Measurements from ENCODE around the gene PRM1. TPM values are rescaled to one million over a fixed set of nuclear protein-coding genes. Genes with fewer than 3 reads are reported as not detected.

PRM1 gene
- total and polyA plus RNA-seq, 4 donors: not detected

DNA sequence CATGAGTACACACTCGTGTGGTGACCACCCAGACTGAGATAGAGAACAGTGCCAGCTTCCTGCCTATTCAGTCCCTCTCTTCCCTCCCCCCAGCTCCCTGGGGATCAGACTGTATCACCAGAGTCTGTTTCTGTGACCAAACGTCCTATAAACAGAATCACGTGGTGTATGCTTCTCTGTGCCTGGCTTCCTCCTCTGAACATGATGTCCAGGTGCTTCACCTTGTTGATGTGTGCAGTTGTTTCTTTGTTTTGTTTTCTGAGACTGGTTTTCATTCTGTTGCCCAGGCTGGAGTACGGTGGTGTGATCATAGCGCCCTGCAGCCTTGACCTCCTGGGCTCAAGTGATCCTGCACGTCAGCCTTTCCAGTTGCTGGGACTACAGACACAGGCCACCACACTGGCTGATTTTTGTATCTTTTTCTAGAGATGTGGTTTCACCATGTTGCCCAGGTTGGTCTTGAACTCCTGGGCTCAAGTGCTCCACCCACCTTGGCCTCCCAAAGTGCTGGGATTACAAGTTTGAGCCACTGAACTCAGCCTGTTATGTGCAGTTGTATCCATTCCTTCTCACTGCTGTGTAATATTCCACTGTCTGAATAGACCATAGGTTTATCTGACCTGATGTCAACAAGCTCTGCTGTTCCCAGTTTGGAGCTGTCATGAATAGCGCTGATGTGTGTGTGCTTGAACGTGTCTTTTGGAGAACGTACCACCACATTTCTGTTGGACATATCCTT is 28.9 kb upstream of the PRM1 start:
- no peak overlapping the region for H3K9ac ChIP-seq (ENCODE audit: low read depth in 1 of 2, low read length in 2 of 2)
- TF ChIP-seq, protein P1, sequence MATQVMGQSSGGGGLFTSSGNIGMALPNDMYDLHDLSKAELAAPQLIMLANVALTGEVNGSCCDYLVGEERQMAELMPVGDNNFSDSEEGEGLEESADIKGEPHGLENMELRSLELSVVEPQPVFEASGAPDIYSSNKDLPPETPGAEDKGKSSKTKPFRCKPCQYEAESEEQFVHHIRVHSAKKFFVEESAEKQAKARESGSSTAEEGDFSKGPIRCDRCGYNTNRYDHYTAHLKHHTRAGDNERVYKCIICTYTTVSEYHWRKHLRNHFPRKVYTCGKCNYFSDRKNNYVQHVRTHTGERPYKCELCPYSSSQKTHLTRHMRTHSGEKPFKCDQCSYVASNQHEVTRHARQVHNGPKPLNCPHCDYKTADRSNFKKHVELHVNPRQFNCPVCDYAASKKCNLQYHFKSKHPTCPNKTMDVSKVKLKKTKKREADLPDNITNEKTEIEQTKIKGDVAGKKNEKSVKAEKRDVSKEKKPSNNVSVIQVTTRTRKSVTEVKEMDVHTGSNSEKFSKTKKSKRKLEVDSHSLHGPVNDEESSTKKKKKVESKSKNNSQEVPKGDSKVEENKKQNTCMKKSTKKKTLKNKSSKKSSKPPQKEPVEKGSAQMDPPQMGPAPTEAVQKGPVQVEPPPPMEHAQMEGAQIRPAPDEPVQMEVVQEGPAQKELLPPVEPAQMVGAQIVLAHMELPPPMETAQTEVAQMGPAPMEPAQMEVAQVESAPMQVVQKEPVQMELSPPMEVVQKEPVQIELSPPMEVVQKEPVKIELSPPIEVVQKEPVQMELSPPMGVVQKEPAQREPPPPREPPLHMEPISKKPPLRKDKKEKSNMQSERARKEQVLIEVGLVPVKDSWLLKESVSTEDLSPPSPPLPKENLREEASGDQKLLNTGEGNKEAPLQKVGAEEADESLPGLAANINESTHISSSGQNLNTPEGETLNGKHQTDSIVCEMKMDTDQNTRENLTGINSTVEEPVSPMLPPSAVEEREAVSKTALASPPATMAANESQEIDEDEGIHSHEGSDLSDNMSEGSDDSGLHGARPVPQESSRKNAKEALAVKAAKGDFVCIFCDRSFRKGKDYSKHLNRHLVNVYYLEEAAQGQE (IDR thresholded peaks at IDR 0.05): no peak
- peak in 1 of 2 donors; percentile 50 for TF ChIP-seq HNF4A (conservative IDR thresholded peaks at IDR 0.05)
- no peak for TF ChIP-seq JUND (IDR thresholded peaks at IDR 0.05)
- TF ChIP-seq, protein P2, sequence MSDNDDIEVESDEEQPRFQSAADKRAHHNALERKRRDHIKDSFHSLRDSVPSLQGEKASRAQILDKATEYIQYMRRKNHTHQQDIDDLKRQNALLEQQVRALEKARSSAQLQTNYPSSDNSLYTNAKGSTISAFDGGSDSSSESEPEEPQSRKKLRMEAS (IDR thresholded peaks at IDR 0.05): no peak
- no peak for TF ChIP-seq FOXA2 (IDR thresholded peaks at IDR 0.05)
- TF ChIP-seq, protein P3, sequence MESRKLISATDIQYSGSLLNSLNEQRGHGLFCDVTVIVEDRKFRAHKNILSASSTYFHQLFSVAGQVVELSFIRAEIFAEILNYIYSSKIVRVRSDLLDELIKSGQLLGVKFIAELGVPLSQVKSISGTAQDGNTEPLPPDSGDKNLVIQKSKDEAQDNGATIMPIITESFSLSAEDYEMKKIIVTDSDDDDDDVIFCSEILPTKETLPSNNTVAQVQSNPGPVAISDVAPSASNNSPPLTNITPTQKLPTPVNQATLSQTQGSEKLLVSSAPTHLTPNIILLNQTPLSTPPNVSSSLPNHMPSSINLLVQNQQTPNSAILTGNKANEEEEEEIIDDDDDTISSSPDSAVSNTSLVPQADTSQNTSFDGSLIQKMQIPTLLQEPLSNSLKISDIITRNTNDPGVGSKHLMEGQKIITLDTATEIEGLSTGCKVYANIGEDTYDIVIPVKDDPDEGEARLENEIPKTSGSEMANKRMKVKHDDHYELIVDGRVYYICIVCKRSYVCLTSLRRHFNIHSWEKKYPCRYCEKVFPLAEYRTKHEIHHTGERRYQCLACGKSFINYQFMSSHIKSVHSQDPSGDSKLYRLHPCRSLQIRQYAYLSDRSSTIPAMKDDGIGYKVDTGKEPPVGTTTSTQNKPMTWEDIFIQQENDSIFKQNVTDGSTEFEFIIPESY (IDR thresholded peaks at IDR 0.05): no peak
- no peak for TF ChIP-seq EGR1 (IDR thresholded peaks at IDR 0.05; ENCODE audit: low read depth in 2 of 2)
- TF ChIP-seq HNF4G (IDR thresholded peaks at IDR 0.05): no peak
- no peak for TF ChIP-seq GABPA (IDR thresholded peaks at IDR 0.05 in 1 of 2, conservative IDR thresholded peaks at IDR 0.05 in 1 of 2)
- TF ChIP-seq, protein P4, sequence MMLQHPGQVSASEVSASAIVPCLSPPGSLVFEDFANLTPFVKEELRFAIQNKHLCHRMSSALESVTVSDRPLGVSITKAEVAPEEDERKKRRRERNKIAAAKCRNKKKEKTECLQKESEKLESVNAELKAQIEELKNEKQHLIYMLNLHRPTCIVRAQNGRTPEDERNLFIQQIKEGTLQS (IDR thresholded peaks at IDR 0.05): no peak
- no peak for TF ChIP-seq FOXA1 (IDR thresholded peaks at IDR 0.05)
- no peak for TF ChIP-seq YY1 (IDR thresholded peaks at IDR 0.05)
- peak in 1 of 2 donors; percentile 44 for TF ChIP-seq RXRA (IDR thresholded peaks at IDR 0.05)
- TF ChIP-seq RAD21 (IDR thresholded peaks at IDR 0.05): no peak
- TF ChIP-seq TAF1 (conservative IDR thresholded peaks at IDR 0.05): no peak
- TF ChIP-seq, protein P5, sequence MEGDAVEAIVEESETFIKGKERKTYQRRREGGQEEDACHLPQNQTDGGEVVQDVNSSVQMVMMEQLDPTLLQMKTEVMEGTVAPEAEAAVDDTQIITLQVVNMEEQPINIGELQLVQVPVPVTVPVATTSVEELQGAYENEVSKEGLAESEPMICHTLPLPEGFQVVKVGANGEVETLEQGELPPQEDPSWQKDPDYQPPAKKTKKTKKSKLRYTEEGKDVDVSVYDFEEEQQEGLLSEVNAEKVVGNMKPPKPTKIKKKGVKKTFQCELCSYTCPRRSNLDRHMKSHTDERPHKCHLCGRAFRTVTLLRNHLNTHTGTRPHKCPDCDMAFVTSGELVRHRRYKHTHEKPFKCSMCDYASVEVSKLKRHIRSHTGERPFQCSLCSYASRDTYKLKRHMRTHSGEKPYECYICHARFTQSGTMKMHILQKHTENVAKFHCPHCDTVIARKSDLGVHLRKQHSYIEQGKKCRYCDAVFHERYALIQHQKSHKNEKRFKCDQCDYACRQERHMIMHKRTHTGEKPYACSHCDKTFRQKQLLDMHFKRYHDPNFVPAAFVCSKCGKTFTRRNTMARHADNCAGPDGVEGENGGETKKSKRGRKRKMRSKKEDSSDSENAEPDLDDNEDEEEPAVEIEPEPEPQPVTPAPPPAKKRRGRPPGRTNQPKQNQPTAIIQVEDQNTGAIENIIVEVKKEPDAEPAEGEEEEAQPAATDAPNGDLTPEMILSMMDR (IDR thresholded peaks at IDR 0.05; ENCODE audit: low read depth, low read length, missing input control): no peak
- peak; percentile 71 for TF ChIP-seq SP1 (IDR thresholded peaks at IDR 0.05)
- TF ChIP-seq NR2F2 (IDR thresholded peaks at IDR 0.05): peak; percentile 27
- WGBS: 61% methylated on average over 9 of the region's 9 CpGs

More for the DNA sequence above, 28.9 kb upstream of the PRM1 start:
- Histone ChIP-seq H3K9me3 (ENCODE audit: control insufficient read depth in 4 of 4, low read length in 3 of 4) (no peaks in the 10 kb centered on the region), H3K4me3 (ENCODE audit: low read depth in 1 of 3, low read length in 3 of 3) (no peak overlapping the region), H3K4me1 (ENCODE audit: control insufficient read depth in 4 of 4, insufficient read depth in 4 of 4, low read length in 3 of 4) (peaks cover 0 to 5% (median 1%) of the 10 kb centered on the region in 4 donors), H3K27me3 (ENCODE audit: control insufficient read depth in 4 of 4, insufficient read depth in 4 of 4, low read length in 3 of 4) (no peaks in the 10 kb centered on the region), H3K27ac (ENCODE audit: low read depth in 1 of 2, low read length in 2 of 2) (no peak overlapping the region), H3K36me3 (ENCODE audit: control insufficient read depth in 4 of 4, insufficient read depth in 3 of 4, low read depth in 1 of 4, low read length in 3 of 4) (no peaks in the 10 kb centered on the region)
- no peak for DNase-seq (ENCODE audit: low spot score)
